Smooth muscle cell (in vitro differentiated cells): Measurements from ENCODE around the gene BUD31. TPM values are rescaled to one million over a fixed set of nuclear protein-coding genes. Genes with fewer than 3 reads are reported as not detected.

Experiments
- polyA plus RNA-seq: library from polyadenylated mRNA; unstranded; fragments of >200 nt; fragmentation: Nextera tagmentation; extraction: Ambion mirVana; gene quantifications from 2 replicates; pipeline ENCODE4 v1.2.1, GENCODE V29; 2016
- total RNA-seq: library from RNA; depleted of rRNA; stranded (reverse); fragments of >200 nt; gene quantifications from 2 replicates; pipeline ENCODE4 v1.2.3, GENCODE V29; 2014

BUD31 gene
- total and polyA plus RNA-seq, 2 experiments from 2014 or later = 97.2 to 249 TPM

Other genes with a start within 250 kb of the BUD31 start
- gene KPNA7, start 200.9 kb upstream of the BUD31 start, total RNA-seq = not detected in 2 replicates
- not detected in 2 replicates for gene KPNA7, start 200.9 kb upstream of the BUD31 start, polyA plus RNA-seq
- not detected in 2 replicates for gene MYH16, start 136.1 kb upstream of the BUD31 start, total RNA-seq
- not detected in 2 replicates for gene MYH16, start 136.1 kb upstream of the BUD31 start, polyA plus RNA-seq
- 80.8 and 85.0 TPM in 2 replicates for gene ARPC1A, start 83.1 kb upstream of the BUD31 start, total RNA-seq
- gene ARPC1A, start 83.1 kb upstream of the BUD31 start, polyA plus RNA-seq = 109 and 113 TPM in 2 replicates
- 105 and 167 TPM in 2 replicates for gene ARPC1B, start 34.2 kb upstream of the BUD31 start, total RNA-seq
- 204 and 225 TPM in 2 replicates for gene ARPC1B, start 34.2 kb upstream of the BUD31 start, polyA plus RNA-seq
- gene PDAP1, start 372 bp upstream of the BUD31 start, total RNA-seq = 57.5 and 89.4 TPM in 2 replicates
- gene PDAP1, start 372 bp upstream of the BUD31 start, polyA plus RNA-seq = 77.3 and 82.1 TPM in 2 replicates
- gene PTCD1, start 29.8 kb downstream of the BUD31 start, total RNA-seq = 2.7 and 10.8 TPM in 2 replicates
- 4.5 and 6.6 TPM in 2 replicates for gene PTCD1, start 29.8 kb downstream of the BUD31 start, polyA plus RNA-seq
- 23.6 and 27.1 TPM in 2 replicates for gene CPSF4, start 30.0 kb downstream of the BUD31 start, total RNA-seq
- gene CPSF4, start 30.0 kb downstream of the BUD31 start, polyA plus RNA-seq = 30.3 and 37.0 TPM in 2 replicates
- 1,182 and 2,081 TPM in 2 replicates for gene ATP5MF, start 57.2 kb downstream of the BUD31 start, total RNA-seq
- gene ATP5MF, start 57.2 kb downstream of the BUD31 start, polyA plus RNA-seq = 698 and 730 TPM in 2 replicates
- 1.6 and 2.5 TPM in 2 replicates for gene ZNF789, start 63.9 kb downstream of the BUD31 start, total RNA-seq
- 2.2 and 4.0 TPM in 2 replicates for gene ZNF789, start 63.9 kb downstream of the BUD31 start, polyA plus RNA-seq
- gene ZNF394, start 91.3 kb downstream of the BUD31 start, total RNA-seq = 14.6 and 27.7 TPM in 2 replicates
- gene ZNF394, start 91.3 kb downstream of the BUD31 start, polyA plus RNA-seq = 13.2 and 21.2 TPM in 2 replicates
- 16.5 and 20.2 TPM in 2 replicates for gene ZKSCAN5, start 95.7 kb downstream of the BUD31 start, total RNA-seq
- gene ZKSCAN5, start 95.7 kb downstream of the BUD31 start, polyA plus RNA-seq = 7.6 and 8.4 TPM in 2 replicates
- gene FAM200A, start 143.1 kb downstream of the BUD31 start, total RNA-seq = 10.0 and 12.8 TPM in 2 replicates
- gene FAM200A, start 143.1 kb downstream of the BUD31 start, polyA plus RNA-seq = 5.9 and 8.1 TPM in 2 replicates
- gene ZNF655, start 149.7 kb downstream of the BUD31 start, total RNA-seq = 55.5 and 67.2 TPM in 2 replicates
- 21.6 and 33.4 TPM in 2 replicates for gene ZNF655, start 149.7 kb downstream of the BUD31 start, polyA plus RNA-seq
- 3.3 and 4.7 TPM in 2 replicates for gene TMEM225B, start 189.3 kb downstream of the BUD31 start, total RNA-seq
- 3.6 and 5.4 TPM in 2 replicates for gene TMEM225B, start 189.3 kb downstream of the BUD31 start, polyA plus RNA-seq
- gene ZSCAN25, start 208.0 kb downstream of the BUD31 start, total RNA-seq = 8.0 and 11.5 TPM in 2 replicates
- 6.2 and 10.0 TPM in 2 replicates for gene ZSCAN25, start 208.0 kb downstream of the BUD31 start, polyA plus RNA-seq